Activated T-helper 1 cell treated with Interleukin-2 at 50 U/mL for 16 hours (primary cell): ENCODE results near the gene PGR.

Experiments used
- DNase-seq: peaks from one replicate; pipeline ENCODE4 v3.0.0-alpha.2; 2020; ENCODE audit warnings: low read depth

Gene PGR

DNA sequence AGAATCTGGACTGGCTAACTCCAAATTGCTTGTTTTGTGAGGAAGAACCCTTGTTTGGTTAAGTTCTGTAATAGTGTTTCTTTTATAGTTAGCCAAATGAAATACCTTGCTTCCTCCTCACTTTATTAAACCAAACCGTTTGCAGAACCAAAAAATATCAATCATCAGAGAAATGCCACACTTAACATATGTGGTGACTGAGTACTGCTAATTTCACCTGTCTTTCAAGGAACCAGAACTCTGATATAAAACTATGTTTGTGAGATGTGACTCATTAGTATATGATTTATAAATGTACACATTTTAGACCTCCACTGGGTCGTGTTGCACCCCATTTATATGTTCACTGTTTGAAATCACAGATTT, 119.9 kb downstream of the PGR start:
- no peak for DNase-seq

DNA sequence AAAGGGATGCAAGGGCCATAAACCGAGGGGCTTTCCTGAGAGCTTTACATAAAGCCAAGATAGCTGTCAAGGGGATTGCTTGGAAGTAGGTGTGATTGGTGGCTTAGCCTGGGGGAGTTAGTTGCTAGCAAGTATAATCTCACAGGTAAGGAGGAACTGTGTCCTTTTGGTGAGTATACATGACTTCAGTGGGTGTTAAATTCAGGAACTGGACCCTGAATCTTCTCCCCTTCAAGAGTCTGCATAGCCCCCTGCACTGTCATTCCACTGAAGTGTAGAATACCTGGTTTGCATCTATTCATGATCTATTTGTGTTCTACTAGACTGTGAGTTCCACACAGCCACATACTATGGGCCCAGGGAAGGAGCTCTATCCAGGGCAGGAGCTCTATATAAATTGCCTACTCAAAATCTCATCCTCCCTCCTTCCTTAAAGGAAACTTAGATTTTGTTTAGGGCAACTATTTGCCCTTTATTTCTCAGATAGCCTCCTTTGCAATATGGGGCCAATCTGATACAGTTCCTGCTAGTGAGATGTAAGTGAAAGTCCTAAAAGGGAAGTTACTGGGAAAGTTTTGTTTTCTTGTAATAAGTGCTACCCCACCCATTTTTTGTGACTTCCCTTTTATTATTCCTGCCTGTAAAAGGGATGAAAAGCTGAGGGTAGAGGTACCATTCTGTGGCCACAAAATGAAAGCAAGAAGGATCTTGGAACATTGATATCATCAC, 120.5 kb downstream of the PGR start:
- DNase-seq, result no peak

DNA sequence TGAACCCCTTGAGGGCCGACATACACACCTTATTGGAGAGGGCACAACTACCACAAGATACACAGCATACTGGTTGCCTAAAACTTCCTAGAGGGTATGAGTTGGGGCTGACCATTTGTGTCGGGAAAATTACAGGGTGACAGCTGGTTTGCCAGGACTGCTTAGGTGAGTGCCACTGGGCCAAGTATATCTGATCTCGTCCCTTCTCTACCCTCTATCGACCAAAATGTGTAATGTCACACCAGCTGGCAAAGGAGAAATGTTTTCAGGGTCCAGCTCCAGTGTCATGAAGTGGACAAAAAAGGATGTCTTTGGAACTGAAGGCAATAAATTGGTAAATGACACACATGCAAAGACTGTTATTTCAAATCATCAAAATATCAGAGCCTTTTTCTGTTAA, 126.1 kb downstream of the PGR start:
- DNase-seq, result no peak

DNA sequence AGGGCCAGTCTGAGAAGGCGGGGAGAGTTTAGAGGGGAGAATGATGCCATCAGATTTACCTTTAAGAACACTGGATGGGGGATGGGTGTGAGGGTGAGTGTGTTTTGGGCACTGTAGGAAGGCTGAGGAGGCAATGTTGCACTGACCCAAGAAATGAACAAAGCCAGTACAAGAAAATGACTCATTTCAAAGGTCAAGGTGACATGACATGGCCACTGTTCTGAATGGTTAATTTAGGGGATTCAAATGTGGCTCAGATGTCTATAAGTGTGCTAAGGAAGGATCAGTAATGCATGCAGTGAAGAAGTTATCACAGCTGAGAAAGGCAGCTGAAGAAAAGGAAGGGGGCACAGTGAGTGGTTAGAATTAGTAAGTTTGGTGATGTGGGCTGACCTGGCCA, 129.9 kb downstream of the PGR start:
- no peak for DNase-seq

DNA sequence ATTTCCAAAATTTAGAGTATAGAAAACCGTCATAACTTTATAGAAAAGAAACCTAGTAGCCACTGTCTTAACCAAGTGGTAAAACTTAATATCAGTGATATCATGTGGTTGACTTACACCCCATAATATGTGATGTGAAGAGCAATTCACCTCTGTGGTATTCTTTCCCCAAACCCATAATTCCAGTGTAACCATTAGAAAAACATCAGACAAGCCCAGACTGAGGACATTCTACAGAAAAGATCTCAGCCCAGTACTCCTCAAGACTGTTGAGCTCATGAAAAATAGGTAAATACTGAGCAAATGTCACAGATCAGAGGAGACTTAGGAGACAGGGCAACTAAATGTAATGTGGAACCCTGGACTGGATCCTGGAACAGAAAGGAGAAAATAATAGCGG, 134.6 kb downstream of the PGR start:
- no peak for DNase-seq

DNA sequence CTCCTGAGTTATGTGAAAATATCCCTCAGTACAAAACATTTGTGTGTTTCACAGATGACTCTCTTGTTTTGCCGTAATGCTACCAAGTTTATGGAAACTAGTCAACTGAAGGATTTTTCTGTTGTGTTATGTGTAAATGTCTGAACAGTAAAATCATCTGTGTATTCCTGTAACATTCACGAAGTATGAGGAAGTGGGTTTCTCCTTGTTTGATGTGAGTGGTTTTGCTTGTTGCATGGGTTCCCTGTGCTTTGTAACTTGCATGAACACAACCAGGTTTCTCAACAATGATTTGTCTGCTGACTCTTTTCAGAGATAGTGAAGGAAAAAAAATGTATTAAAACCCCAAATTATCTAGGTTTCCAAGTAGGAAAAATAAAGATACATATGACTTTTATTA, 138.1 kb downstream of the PGR start:
- no peak for DNase-seq

DNA sequence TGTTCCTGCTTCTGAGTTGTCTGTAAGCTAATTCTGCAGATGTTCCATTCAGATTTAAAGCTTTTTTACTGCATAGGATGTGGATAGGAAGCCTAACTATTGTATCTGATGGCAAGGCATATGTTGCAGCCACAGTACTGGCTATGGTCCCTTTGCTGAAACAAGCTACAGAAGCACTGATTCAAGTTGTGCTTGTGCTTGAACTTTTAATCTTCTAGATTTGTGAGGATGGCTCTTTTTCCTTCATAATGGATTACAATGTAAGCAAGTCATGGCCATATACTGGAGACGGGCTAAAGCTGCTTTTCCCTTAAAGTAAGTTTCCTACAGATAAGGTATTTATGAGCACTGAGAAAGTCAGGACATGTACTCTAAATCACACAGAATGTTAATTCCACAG, 138.7 kb downstream of the PGR start:
- no peak for DNase-seq

DNA sequence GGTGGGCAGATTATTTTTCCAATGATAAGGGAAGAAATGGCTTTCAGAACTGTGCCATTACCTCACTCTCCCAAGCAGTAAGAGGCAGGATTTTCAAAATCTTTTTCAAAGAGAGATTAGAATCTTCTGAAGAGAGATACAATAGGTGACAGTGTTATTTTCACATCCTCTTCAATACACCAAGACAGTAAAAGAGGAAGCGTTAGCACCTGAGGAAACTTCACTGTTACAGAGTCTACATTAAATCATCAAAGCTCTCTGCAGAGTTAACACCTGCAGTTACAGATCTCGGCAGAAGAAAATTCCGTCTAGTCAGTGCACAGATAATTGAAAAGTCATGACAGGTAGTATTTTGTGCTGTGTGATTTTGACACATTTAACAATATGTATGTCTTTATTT, 144.9 kb downstream of the PGR start:
- DNase-seq, result no peak

DNA sequence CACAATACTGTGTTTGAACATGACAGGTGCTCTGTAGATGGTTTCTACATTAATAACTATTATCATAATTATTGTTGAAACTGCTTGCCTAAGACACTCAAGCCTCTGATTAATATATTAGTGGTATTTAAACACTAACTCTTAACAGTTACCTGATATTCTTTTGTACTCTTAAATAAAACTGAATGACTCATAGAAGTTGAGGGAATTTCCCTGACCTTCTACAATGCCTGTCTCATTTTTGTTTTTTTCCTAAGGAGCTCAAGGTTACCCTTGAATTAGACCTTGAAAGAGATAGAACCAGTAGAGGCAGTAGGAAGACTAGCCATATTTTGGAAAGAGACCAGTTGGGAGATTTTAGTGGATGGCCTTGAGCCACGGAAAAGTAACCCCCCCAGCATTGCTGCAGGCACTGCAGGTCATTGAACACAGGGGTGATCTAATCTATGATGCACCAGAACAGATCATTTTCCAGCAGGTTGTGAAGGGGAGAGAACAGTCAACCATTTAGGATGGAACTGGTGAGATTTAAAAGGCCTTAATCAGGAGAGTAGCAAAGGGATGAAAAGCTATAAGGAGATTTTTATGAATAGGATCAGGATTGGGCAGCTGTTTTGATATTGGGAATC, 148.3 kb downstream of the PGR start:
- no peak for DNase-seq

DNA sequence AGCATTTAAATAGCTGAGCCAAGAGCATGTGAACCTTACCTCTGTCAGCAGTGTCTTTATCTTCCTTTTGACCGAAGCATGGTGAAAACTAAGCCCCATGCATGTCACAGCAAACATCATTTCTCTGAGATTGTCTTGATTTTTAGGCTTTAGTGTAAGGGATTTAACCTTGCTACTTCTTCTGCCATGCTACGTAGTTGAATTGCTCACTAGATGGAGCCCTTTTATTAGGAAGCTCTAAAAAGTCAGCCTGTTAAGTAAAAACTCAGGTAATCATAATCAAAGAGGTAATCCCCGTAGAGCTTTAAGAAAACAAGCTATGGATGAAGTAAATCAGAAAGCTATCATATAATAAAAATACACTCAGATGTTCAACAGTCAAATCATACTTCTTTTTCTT, 149.5 kb downstream of the PGR start:
- DNase-seq, result no peak
